HL-60 (cell line): Measurements from ENCODE around the gene SRF.

Experiments used
- DNase-seq, 2 experiments: peaks; one replicate each; pipeline ENCODE4 v3.0.0-alpha.2; 2010 to 2020; ENCODE audit warnings: low read depth in 1 of 2, low spot score in 1 of 2
- H3K27ac ChIP-seq: fragments of 250-450 bp; sonication (Bioruptor Pico); replicated peaks from 2 replicates; pipeline ENCODE4 v1.5.1; 2020; ENCODE audit warnings: mild to moderate bottlenecking, moderate library complexity
- H3K27me3 ChIP-seq: fragments of 250-450 bp; sonication (Bioruptor Pico); 2 replicates; pipeline ENCODE4 v1.5.1; 2021; ENCODE audit warnings: mild to moderate bottlenecking, moderate library complexity; ENCODE audit not compliant: insufficient read depth, poor library complexity, severe bottlenecking
- H3K4me3 ChIP-seq: replicated peaks from 2 replicates; pipeline ENCODE4 v1.5.1; 2011; ENCODE audit warnings: mild to moderate bottlenecking, control low read depth, low read length; ENCODE audit not compliant: insufficient read depth
- CTCF ChIP-seq: IDR thresholded peaks from one replicate; pipeline ENCODE4 v1.5.1; 2011; ENCODE audit warnings: low read length, control low read depth, inconsistent platforms; ENCODE audit not compliant: insufficient read depth
- GABPA ChIP-seq: IDR thresholded peaks from 2 replicates; pipeline ENCODE4 v1.6.1; 2012; ENCODE audit warnings: low read depth
- POLR2AphosphoS5 ChIP-seq: IDR thresholded peaks from 2 replicates; pipeline ENCODE4 v1.6.1; 2012; ENCODE audit warnings: low read depth
- SPI1 ChIP-seq: IDR thresholded peaks from 2 replicates; pipeline ENCODE4 v1.6.1; 2012; ENCODE audit warnings: low read depth, mild to moderate bottlenecking, borderline replicate concordance
- TF ChIP-seq, protein P1 (sequence below): IDR thresholded peaks from 2 replicates; pipeline ENCODE4 v1.6.1; 2012; ENCODE audit warnings: low read depth; ENCODE audit not compliant: insufficient replicate concordance

SRF gene

DNA sequence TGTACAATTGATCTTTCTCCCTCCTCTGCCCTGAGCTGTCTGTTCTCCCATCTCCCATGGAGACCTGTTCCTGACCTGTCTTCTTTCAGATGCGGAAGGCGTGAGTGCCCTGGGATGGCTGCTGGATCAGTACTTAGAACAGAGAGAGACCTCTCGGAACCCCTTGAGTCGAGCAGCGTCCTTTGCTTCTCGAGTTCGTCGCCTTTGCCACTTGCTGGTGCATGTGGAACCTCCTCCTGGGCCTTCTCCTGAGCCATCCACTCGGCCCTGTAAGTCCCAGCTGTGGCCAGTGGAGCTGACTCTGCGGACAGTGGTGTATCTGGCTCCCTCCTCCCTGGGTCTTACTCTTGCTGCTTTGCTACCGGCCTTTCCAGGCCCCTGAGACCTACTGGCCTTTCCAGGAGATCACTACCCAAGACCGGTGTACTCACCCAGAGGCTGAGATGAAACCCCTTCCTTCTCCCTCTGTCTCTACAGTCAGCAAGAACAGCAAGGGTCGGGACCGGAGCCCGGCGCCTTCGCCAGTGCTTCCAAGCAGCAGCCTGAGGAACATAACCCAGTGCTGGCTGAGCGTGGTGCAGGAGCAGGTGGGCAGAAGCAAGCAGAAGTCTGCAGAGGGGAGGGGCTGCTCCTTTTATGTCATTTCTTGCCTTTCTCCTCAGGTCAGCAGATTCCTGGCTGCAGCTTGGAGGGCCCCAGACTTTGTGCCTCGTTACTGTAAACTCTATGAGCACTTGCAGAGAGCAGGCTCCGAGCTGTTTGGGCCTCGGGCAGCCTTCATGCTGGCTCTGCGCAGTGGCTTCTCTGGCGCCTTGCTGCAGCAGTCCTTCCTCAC lies 33.4 kb downstream of the SRF start:
- H3K4me3 ChIP-seq = no peak overlapping the region
- DNase-seq = no peak
- H3K27ac ChIP-seq = no peak overlapping the region
- H3K27me3 ChIP-seq = no peaks in the 10 kb centered on the region
- TF ChIP-seq SPI1 (no peak), CTCF (no peak), GABPA (no peak), POLR2AphosphoS5 (no peak)
- TF ChIP-seq, protein P1, sequence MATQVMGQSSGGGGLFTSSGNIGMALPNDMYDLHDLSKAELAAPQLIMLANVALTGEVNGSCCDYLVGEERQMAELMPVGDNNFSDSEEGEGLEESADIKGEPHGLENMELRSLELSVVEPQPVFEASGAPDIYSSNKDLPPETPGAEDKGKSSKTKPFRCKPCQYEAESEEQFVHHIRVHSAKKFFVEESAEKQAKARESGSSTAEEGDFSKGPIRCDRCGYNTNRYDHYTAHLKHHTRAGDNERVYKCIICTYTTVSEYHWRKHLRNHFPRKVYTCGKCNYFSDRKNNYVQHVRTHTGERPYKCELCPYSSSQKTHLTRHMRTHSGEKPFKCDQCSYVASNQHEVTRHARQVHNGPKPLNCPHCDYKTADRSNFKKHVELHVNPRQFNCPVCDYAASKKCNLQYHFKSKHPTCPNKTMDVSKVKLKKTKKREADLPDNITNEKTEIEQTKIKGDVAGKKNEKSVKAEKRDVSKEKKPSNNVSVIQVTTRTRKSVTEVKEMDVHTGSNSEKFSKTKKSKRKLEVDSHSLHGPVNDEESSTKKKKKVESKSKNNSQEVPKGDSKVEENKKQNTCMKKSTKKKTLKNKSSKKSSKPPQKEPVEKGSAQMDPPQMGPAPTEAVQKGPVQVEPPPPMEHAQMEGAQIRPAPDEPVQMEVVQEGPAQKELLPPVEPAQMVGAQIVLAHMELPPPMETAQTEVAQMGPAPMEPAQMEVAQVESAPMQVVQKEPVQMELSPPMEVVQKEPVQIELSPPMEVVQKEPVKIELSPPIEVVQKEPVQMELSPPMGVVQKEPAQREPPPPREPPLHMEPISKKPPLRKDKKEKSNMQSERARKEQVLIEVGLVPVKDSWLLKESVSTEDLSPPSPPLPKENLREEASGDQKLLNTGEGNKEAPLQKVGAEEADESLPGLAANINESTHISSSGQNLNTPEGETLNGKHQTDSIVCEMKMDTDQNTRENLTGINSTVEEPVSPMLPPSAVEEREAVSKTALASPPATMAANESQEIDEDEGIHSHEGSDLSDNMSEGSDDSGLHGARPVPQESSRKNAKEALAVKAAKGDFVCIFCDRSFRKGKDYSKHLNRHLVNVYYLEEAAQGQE = no peak

DNA sequence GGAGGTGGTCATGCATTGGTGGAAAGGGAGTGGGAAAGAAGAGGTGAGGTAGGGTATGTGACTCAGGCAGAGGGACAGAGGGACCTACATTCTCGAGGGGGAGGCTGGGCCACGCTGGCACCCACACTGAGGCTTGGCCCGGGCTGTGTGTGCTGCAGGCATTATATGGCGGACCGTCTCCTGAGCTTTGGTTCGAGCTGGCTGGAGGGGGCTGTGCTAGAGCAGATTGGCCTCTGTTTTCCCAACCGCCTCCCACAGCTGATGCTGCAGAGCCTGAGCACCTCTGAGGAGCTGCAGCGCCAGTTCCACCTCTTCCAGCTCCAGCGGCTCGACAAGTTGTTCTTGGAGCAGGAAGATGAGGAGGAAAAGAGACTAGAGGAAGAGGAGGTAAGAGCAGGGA lies 34.8 kb downstream of the SRF start:
- Histone ChIP-seq H3K27me3 (no peaks in the 10 kb centered on the region), H3K27ac (no peak overlapping the region), H3K4me3 (no peak overlapping the region)
- TF ChIP-seq POLR2AphosphoS5 = no peak
- no peak for TF ChIP-seq SPI1
- DNase-seq = no peak

DNA sequence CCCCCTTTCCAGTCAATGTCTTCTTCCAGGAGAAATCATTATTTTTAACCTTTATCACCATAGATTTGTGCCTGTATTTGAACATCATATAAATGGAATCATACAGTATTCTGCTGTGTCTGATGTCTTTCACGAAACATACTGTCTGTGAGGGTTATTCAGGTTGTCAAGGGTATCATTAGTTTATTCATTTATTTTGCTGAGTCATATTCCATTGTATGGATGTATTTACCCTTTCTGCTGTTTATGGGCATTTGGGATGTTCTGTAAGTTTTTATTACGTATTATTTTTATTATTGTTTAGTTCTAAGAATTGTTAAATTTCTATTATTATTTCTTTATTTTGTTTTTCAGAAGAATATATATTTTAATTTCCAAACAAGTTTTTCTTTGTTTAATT lies 36.2 kb downstream of the SRF start:
- Histone ChIP-seq H3K27ac (no peak overlapping the region), H3K4me3 (no peak overlapping the region), H3K27me3 (no peaks in the 10 kb centered on the region)
- DNase-seq = no peak
- TF ChIP-seq, protein P1 = no peak
- TF ChIP-seq CTCF (no peak), POLR2AphosphoS5 (no peak), SPI1 (no peak), GABPA (no peak)

DNA sequence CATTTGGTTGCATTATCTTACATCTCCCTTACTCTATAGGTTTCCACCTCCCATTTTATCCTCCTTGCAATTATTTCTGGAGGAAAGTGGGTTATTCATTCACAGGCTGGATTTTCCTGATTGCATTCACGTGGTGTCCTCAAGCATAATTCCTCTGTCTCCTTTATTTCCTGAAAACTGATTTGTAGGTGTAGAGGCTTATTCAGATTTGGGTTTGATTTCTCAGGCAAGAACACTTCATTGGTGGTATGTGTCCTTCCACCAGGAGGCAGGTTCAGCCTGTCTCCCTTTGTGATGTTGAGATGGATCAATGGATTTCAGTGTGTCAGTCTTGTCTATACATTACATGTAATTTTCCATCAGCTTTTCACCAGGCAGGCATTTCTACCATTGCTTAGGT lies 40.9 kb downstream of the SRF start:
- TF ChIP-seq, protein P1 = no peak
- no peak for TF ChIP-seq CTCF
- no peak for TF ChIP-seq SPI1
- no peak for TF ChIP-seq GABPA
- no peak for TF ChIP-seq POLR2AphosphoS5
- no peaks in the 10 kb centered on the region for H3K27me3 ChIP-seq
- no peak for DNase-seq
- no peak overlapping the region for H3K27ac ChIP-seq
- H3K4me3 ChIP-seq = no peak overlapping the region
